SK-N-SH (cell line): ENCODE results near the gene SF3A1.

Source experiments
- CHD2 ChIP-seq: fragments of 150-350 bp; IDR thresholded peaks from 2 replicates; pipeline ENCODE4 v1.6.1; 2018; ENCODE audit warnings: low read length; ENCODE audit not compliant: partially characterized antibody
- CTCF ChIP-seq: fragments of 200-600 bp; sonication (generic); IDR thresholded peaks from 2 replicates; pipeline ENCODE4 v1.6.1; 2017; ENCODE audit warnings: antibody characterized with exemption, mild to moderate bottlenecking, moderate library complexity
- ELF1 ChIP-seq: IDR thresholded peaks from 2 replicates; pipeline ENCODE4 v1.4.0; 2012
- EZH2phosphoT487 ChIP-seq: fragments of 200-600 bp; sonication (generic); IDR thresholded peaks from 2 replicates; pipeline ENCODE4 v1.6.1; 2017; ENCODE audit warnings: low read depth, mixed run types, mild to moderate bottlenecking, antibody characterized with exemption, moderate library complexity, borderline replicate concordance
- JUND ChIP-seq: IDR thresholded peaks from 2 replicates; pipeline ENCODE4 v1.4.0; 2012
- MEF2A ChIP-seq: IDR thresholded peaks from 2 replicates; pipeline ENCODE4 v1.4.0; 2012; ENCODE audit warnings: low read depth, borderline replicate concordance
- NRF1 ChIP-seq: IDR thresholded peaks from 2 replicates; pipeline ENCODE4 v1.6.1; 2012; ENCODE audit warnings: low read depth, mild to moderate bottlenecking, low read length
- POLR2AphosphoS5 ChIP-seq: IDR thresholded peaks from 2 replicates; pipeline ENCODE4 v1.6.1; 2012; ENCODE audit warnings: low read depth, low read length
- RAD21 ChIP-seq: IDR thresholded peaks from 2 replicates; pipeline ENCODE4 v1.6.1; 2012; ENCODE audit warnings: mild to moderate bottlenecking, low read length
- SIN3A ChIP-seq: IDR thresholded peaks from 2 replicates; pipeline ENCODE4 v1.6.1; 2012; ENCODE audit warnings: low read depth, mild to moderate bottlenecking, low read length, moderate library complexity, borderline replicate concordance
- SMC3 ChIP-seq: IDR thresholded peaks from 2 replicates; pipeline ENCODE4 v1.6.1; 2012; ENCODE audit warnings: low read depth, low read length, improper control_type of control experiment
- TAF1 ChIP-seq: IDR thresholded peaks from 2 replicates; pipeline ENCODE4 v1.6.1; 2012; ENCODE audit warnings: low read depth, mild to moderate bottlenecking, low read length, moderate library complexity, borderline replicate concordance
- USF2 ChIP-seq: fragments of 150-350 bp; IDR thresholded peaks from 2 replicates; pipeline ENCODE4 v1.6.1; 2017; ENCODE audit warnings: antibody characterized with exemption, low read length, low read depth, borderline replicate concordance
- ZBTB33 ChIP-seq: IDR thresholded peaks from 2 replicates; pipeline ENCODE4 v1.4.0; 2012; ENCODE audit warnings: low read depth, borderline replicate concordance

GRCh38 chr22:30321461-30321860 is 35.2 kb downstream of the SF3A1 start:
- TF ChIP-seq CTCF (no peak), RAD21 (no peak), EZH2phosphoT487 (no peak), SMC3 (no peak), NRF1 (no peak), POLR2AphosphoS5 (no peak), ELF1 (no peak), CHD2 (no peak), USF2 (no peak), TAF1 (no peak), JUND (no peak), SIN3A (no peak), MEF2A (no peak), ZBTB33 (no peak)
